Panc1 (cell line): ENCODE measurements around the gene GBP1. TPM values are rescaled to one million over a fixed set of nuclear protein-coding genes. Genes with fewer than 3 reads are reported as not detected.

Experiments used
- ATAC-seq: fragments of 200-7000 bp; cut with Tn5 transposase; 2 replicates; pipeline ENCODE4 v1.9.1; 2020; ENCODE audit warnings: mild to moderate bottlenecking, moderate library complexity
- BruUV-seq: library from RNA; stranded (reverse); fragments of 400-500 nt; replicated peaks from 2 replicates; lab custom pipeline; 2021; lab: Mats Ljungman, UMichigan
- CTCF ChIA-PET: fragments of 300-600 bp; sonication (Branson Sonifier 250); formaldehyde crosslinking; loops from one replicate; lab custom pipeline; 2022; ENCODE audit warnings: antibody characterized with exemption; lab: Charles Lee
- POLR2A ChIA-PET: fragments of 300-600 bp; sonication (Branson Sonifier 250); formaldehyde crosslinking; loops from one replicate; lab custom pipeline; 2022; ENCODE audit warnings: antibody characterized with exemption; lab: Charles Lee
- DNase-seq: peaks from one replicate; pipeline ENCODE4 v3.0.0-alpha.2; 2010; ENCODE audit warnings: low read depth, low spot score
- H3K27ac ChIP-seq: 2 replicates; pipeline ENCODE4 v1.5.1; 2011; ENCODE audit warnings: mild to moderate bottlenecking, low read length, inconsistent platforms
- H3K27me3 ChIP-seq: fragments of 200-500 bp; sonication (Bioruptor generic); 2 replicates; pipeline ENCODE4 v1.6.0; 2014; ENCODE audit warnings: low read length, inconsistent platforms; ENCODE audit not compliant: control insufficient read depth, insufficient read depth
- H3K36me3 ChIP-seq: fragments of 200-500 bp; sonication (Bioruptor generic); 2 replicates; pipeline ENCODE4 v1.5.1; 2014; ENCODE audit warnings: inconsistent platforms, mild to moderate bottlenecking, low read length, moderate library complexity; ENCODE audit not compliant: control insufficient read depth, insufficient read depth
- H3K4me1 ChIP-seq: 2 replicates; pipeline ENCODE4 v1.5.1; 2011; ENCODE audit warnings: inconsistent platforms, mild to moderate bottlenecking, low read length, moderate library complexity; ENCODE audit not compliant: control insufficient read depth, insufficient read depth
- H3K4me3 ChIP-seq, 2 experiments: 2 replicates each; pipeline ENCODE4 v1.5.1; 2011 to 2012; ENCODE audit warnings: low read depth in 2 of 2, low read length in 2 of 2, mild to moderate bottlenecking in 2 of 2, inconsistent platforms in 1 of 2, moderate library complexity in 1 of 2
- H3K9me3 ChIP-seq: fragments of 200-500 bp; sonication (Bioruptor generic); 2 replicates; pipeline ENCODE4 v1.5.1; 2014; ENCODE audit warnings: low read depth, mild to moderate bottlenecking, inconsistent platforms, low read length, moderate library complexity; ENCODE audit not compliant: control insufficient read depth, insufficient read depth
- CTCF ChIP-seq: fragments of 450-650 bp; IDR thresholded peaks from 2 replicates; pipeline ENCODE4 v1.5.1; 2017; ENCODE audit warnings: mild to moderate bottlenecking
- POLR2AphosphoS5 ChIP-seq: IDR thresholded peaks from 2 replicates; pipeline ENCODE4 v1.6.1; 2012; ENCODE audit warnings: mild to moderate bottlenecking, low read depth, low read length, moderate library complexity
- REST ChIP-seq, 2 experiments: IDR thresholded peaks; 2 replicates each; pipeline ENCODE4 v1.6.1; 2011 to 2012; ENCODE audit warnings: low read depth in 2 of 2, control low read depth in 1 of 2, low read length in 1 of 2, mild to moderate bottlenecking in 1 of 2, moderate library complexity in 1 of 2; ENCODE audit not compliant: insufficient read depth in 1 of 2
- SIN3A ChIP-seq: IDR thresholded peaks from 2 replicates; pipeline ENCODE4 v1.6.1; 2012; ENCODE audit warnings: low read depth, mild to moderate bottlenecking, low read length, moderate library complexity, borderline replicate concordance; ENCODE audit not compliant: insufficient read depth
- TCF7L2 ChIP-seq: IDR thresholded peaks from 2 replicates; pipeline ENCODE4 v1.6.1; 2011; ENCODE audit warnings: mild to moderate bottlenecking, low read depth, low read length, inconsistent platforms
- in situ Hi-C: cut with HindIII; loops from 2 replicates; pipeline ENCODE4 v1.10.0; 2016; ENCODE audit warnings: low sequenced_read_pairs, low pct_unique_long_range_greater_than_20kb
- intact Hi-C: fragments of 100-400 bp; cut with micrococcal nuclease; formaldehyde crosslinking; loops from one replicate; pipeline ENCODE4 v1.10.0; 2022; ENCODE audit not compliant: unreplicated experiment
- total RNA-seq: library from RNA; stranded (reverse); gene quantifications from one replicate; pipeline ENCODE4 v1.2.1, GENCODE V29; 2021; ENCODE audit not compliant: unreplicated experiment

GBP1 gene
- total RNA-seq, 1 experiment from 2014 or later, result 0.80 TPM

DNA sequence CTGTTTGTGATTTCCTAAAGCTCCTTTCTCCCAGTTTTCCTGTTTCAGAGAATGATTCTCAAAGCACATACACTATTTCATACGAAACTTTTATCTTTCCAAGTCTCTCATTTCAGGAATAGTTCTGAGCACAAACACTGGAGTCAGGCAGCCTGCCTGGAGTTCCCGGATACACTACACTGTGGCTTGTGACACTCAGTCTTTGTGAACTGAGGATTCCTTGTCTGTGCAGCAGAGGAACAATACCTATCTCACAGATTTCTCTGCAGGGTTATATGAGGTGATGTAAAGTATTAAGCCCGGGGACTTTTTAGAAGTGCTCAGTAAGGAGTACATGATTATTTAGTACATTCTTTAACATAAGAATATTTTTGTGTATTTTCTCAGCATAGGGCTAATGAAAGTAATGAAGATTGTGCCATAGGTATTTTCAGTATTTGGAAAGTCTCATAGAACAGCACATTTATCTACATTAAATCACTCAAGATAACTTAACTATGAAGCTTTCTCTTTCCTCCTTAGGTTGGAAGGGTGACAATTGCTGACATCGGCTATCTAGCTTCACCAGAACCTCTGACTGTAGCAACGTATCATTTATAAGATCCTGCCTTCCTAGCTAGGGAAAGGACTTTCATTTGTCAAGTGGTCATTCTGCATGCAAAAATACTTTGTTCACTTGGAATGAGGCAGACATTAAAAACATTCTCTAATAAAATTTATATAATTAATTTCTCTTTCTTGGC, 48.0 kb upstream of the GBP1 start:
- in situ Hi-C loops, result no loop called here
- H3K4me3 ChIP-seq, result no peak overlapping the region
- H3K27ac ChIP-seq, result no peak overlapping the region
- CTCF ChIA-PET, result no interaction called here
- no TSS peak for BruUV-seq
- POLR2A ChIA-PET, result no interaction called here
- peaks cover 2% of the 10 kb centered on the region; the same call in 1 of the 2 replicates for H3K27me3 ChIP-seq
- no peaks in the 10 kb centered on the region for H3K4me1 ChIP-seq
- no peak for TF ChIP-seq REST (IDR thresholded peaks at IDR 0.05; ENCODE audit: insufficient read depth in 1 of 2, low read depth in 2 of 2, low read length in 1 of 2)
- no peak for TF ChIP-seq TCF7L2
- TF ChIP-seq SIN3A, result no peak
- no peak for TF ChIP-seq POLR2AphosphoS5
- no peak for TF ChIP-seq CTCF
- DNase-seq (no peak), ATAC-seq (no peak)
- no peaks in the 10 kb centered on the region for H3K36me3 ChIP-seq
- intact Hi-C loops, result no loop called here
- H3K9me3 ChIP-seq, result no peaks in the 10 kb centered on the region

- peaks cover 4% of the 10 kb centered on the region for H3K27me3 ChIP-seq
- H3K36me3 ChIP-seq, result no peaks in the 10 kb centered on the region
- intact Hi-C loops (no loop called here), in situ Hi-C loops (no loop called here)
- no peaks in the 10 kb centered on the region for H3K4me1 ChIP-seq
- H3K27ac ChIP-seq, result no peak overlapping the region
- POLR2A ChIA-PET, result no interaction called here
- H3K4me3 ChIP-seq, result no peak overlapping the region
- CTCF ChIA-PET, result no interaction called here
- no peak for ATAC-seq
- DNase-seq, result no peak
- no peaks in the 10 kb centered on the region for H3K9me3 ChIP-seq
- TF ChIP-seq TCF7L2, result no peak
- no TSS peak for BruUV-seq
Measured at GRCh38 chr1:89104687-89105086, 39.7 kb upstream of the GBP1 start.

DNA sequence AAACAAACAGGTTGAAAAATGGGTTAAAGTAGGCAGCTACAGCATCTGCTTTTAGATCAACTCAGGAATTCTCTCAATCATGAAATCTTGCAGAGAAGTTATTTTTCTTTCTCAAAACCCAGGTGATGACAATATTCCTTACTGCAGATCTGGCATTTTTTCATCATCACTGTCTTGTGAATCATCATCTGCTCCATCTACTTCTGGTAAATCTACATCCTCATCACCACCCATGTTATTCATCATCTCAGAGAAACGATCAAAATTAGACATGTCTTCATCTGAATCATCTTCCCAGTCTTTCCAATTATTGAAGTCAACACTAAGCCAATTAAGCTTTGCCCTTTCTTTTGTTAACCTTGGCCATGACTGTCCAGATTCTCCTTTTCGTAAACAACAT, 39.1 kb upstream of the GBP1 start:
- Histone ChIP-seq H3K4me3 (no peak overlapping the region), H3K36me3 (no peaks in the 10 kb centered on the region), H3K27me3 (peaks cover 4% of the 10 kb centered on the region), H3K27ac (no peak overlapping the region), H3K9me3 (no peaks in the 10 kb centered on the region), H3K4me1 (no peaks in the 10 kb centered on the region)
- intact Hi-C loops, result no loop called here
- ATAC-seq (no peak), DNase-seq (no peak)
- TF ChIP-seq TCF7L2, result no peak
- TF ChIP-seq POLR2AphosphoS5, result no peak
- no peak for TF ChIP-seq SIN3A
- no peak for TF ChIP-seq CTCF
- no peak for TF ChIP-seq REST (IDR thresholded peaks at IDR 0.05; ENCODE audit: insufficient read depth in 1 of 2, low read depth in 2 of 2, low read length in 1 of 2)
- ChIA-PET POLR2A (no interaction called here), CTCF (no interaction called here)
- in situ Hi-C loops, result no loop called here
- BruUV-seq, result no TSS peak
